ENCODE data around the gene SLC34A3. TPM values are rescaled to one million over a fixed set of nuclear protein-coding genes. Genes with fewer than 3 reads are reported as not detected.
A peak's percentile ranks its signal among the peaks of the same experiment; 100 is the strongest.

The SLC34A3 gene
- total RNA-seq, 1 donor from 2014 or later: not detected

DNA sequence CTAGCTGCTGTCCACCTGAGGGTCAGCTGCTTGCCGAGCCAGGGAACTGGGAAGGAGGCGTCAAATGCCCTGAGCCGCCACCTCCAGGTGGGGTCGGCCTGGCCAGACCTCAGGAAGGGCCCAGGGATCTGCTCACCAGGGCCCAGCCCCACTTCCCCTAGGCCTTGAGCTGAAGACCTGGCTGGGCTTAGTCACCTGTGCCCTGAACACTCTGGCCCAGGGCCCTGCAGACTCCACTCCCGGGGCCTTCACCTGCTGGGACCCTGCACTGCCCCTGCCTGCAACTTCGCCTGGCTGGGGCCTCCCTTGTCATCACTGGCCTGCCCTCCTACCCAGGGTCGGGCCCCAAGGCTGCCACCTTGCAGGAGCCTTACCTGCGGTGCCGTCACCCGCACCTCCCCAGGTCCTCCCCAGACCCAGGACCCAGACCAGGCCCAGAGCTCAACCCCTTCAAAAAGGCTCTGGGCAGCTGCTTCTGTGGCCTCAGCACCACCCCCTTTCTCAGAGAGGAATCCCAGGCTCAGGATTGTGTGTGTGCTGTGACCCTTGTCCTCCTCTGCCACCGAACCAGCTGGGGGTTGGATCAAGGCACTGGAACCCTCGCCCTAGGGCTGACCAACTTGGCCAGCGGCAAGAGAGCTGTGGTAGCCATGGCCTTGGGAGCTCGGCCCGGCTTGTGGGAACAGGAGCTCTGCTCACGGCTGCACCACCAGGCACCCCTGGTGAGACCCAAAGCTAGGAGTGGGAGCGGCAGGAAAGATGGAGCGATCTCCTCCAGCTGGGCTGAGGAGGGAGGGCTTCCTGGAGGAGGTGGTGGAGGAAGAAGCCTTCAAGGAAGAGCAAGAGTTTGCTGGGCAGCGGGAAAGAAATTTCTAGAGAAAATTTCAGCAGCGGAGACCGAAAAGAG is 23.3 kb downstream of the SLC34A3 start:
- TF ChIP-seq, protein P1, sequence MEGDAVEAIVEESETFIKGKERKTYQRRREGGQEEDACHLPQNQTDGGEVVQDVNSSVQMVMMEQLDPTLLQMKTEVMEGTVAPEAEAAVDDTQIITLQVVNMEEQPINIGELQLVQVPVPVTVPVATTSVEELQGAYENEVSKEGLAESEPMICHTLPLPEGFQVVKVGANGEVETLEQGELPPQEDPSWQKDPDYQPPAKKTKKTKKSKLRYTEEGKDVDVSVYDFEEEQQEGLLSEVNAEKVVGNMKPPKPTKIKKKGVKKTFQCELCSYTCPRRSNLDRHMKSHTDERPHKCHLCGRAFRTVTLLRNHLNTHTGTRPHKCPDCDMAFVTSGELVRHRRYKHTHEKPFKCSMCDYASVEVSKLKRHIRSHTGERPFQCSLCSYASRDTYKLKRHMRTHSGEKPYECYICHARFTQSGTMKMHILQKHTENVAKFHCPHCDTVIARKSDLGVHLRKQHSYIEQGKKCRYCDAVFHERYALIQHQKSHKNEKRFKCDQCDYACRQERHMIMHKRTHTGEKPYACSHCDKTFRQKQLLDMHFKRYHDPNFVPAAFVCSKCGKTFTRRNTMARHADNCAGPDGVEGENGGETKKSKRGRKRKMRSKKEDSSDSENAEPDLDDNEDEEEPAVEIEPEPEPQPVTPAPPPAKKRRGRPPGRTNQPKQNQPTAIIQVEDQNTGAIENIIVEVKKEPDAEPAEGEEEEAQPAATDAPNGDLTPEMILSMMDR (IDR thresholded peaks at IDR 0.05): no peak
- H3K27ac Mint-ChIP-seq (ENCODE audit: unreplicated experiment): peak overlapping the region; percentile 79

DNA sequence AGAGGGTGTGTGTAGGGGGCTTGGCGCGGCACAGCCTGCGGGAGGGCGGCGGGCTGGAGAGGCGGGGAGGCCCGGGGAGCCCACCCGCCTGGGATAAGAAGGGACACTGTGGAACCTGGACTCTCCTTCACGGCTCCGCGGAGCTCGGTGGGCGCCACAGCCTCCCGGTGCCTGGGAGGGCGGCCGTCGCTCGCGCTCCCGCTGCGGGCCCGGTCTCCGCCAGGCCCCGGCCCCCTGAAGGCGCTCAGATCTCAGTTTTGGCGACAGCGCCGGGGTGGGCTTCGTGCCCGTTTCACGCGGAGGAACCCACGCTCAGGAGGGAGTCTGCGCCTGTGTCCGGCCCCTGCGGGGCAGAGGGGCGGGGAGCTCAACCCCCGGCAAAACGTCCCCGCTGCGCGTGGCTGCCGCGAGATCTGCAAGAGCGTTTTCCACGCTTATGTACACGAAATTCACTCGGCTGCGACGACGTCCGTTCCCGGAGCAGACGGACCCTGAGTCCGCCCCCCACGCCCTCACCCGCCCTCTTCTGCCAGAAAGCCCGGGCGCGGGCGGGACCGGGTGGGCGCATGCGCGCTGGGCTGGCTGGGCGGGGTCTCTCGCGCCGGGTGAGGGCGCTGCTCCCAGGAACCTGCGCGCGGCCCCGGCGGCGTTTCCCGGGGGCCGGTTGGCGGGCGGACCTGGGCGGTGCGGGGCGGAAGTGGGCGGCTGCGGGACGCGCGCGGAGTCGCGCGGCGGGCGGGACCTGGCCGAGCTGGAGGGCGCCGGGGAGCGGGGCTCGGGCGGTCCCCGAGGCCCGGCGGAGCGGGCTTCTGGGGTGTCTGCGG is 24.1 kb downstream of the SLC34A3 start, which contains the start of gene NELFB:
Gene NELFB, plus strand, starts transcription at position 704 of the 824 bp plus-strand sequence.
- Mint-ChIP-seq H3K36me3 (ENCODE audit: unreplicated experiment) (no peaks in the 10 kb centered on the region), H3K27ac (ENCODE audit: unreplicated experiment) (peak within 1 kb of the TSS; percentile 79), H3K27me3 (ENCODE audit: unreplicated experiment) (no peaks in the 10 kb centered on the region), H3K4me3 (ENCODE audit: unreplicated experiment) (peak within 1 kb of the TSS; percentile 87), H3K9me3 (ENCODE audit: unreplicated experiment) (no peaks in the 10 kb centered on the region), H3K4me1 (ENCODE audit: unreplicated experiment) (peaks cover 15% of the 10 kb centered on the region)
- DNase-seq (ENCODE audit: extremely low spot score, unreplicated experiment): peak; percentile 98
- TF ChIP-seq, protein P1 (IDR thresholded peaks at IDR 0.05): no peak

More for the DNA sequence above, 23.3 kb downstream of the SLC34A3 start:
- no peaks in the 10 kb centered on the region for H3K9me3 Mint-ChIP-seq (ENCODE audit: unreplicated experiment)
- DNase-seq (ENCODE audit: extremely low spot score, unreplicated experiment): no peak
- peaks cover 15% of the 10 kb centered on the region for H3K4me1 Mint-ChIP-seq (ENCODE audit: unreplicated experiment)
- H3K27me3 Mint-ChIP-seq (ENCODE audit: unreplicated experiment): no peaks in the 10 kb centered on the region
- H3K36me3 Mint-ChIP-seq (ENCODE audit: unreplicated experiment): no peaks in the 10 kb centered on the region
- peak overlapping the region; percentile 87 for H3K4me3 Mint-ChIP-seq (ENCODE audit: unreplicated experiment)

DNA sequence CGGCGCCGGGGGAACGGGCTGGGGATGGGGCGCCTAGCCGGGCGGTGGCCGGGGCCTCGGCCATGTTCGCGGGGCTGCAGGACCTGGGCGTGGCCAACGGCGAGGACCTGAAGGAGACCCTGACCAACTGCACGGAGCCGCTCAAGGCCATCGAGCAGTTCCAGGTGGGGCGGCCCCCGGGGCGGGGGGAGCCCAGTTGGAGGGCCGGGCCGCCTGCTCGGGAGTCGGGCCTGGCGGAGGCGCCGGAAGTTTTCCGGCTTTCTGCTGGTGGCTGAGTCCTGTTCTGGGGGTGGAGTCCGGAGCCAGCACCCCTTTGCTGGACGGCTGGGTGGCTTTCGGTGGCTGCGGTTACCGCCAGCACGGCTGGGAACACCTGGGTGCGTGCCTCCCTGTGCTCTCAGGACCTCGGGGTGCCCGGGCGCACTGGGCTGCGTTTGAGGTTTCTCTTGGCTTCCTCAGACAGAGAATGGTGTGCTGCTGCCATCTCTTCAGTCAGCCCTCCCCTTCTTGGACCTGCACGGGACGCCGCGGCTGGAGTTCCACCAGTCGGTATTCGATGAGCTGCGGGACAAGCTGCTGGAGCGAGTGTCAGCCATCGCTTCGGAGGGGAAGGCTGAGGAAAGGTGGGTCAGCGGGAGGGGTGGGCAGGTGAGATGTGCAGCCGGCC is 24.9 kb downstream of the SLC34A3 start:
- peak overlapping the region; percentile 41 for H3K27ac Mint-ChIP-seq (ENCODE audit: unreplicated experiment)
- TF ChIP-seq, protein P1 (IDR thresholded peaks at IDR 0.05): no peak
- H3K36me3 Mint-ChIP-seq (ENCODE audit: unreplicated experiment): no peaks in the 10 kb centered on the region
- peak overlapping the region; percentile 85 for H3K4me3 Mint-ChIP-seq (ENCODE audit: unreplicated experiment)
- no peaks in the 10 kb centered on the region for H3K27me3 Mint-ChIP-seq (ENCODE audit: unreplicated experiment)
- peaks cover 15% of the 10 kb centered on the region for H3K4me1 Mint-ChIP-seq (ENCODE audit: unreplicated experiment)
- no peaks in the 10 kb centered on the region for H3K9me3 Mint-ChIP-seq (ENCODE audit: unreplicated experiment)
- no peak for DNase-seq (ENCODE audit: extremely low spot score, unreplicated experiment)

DNA sequence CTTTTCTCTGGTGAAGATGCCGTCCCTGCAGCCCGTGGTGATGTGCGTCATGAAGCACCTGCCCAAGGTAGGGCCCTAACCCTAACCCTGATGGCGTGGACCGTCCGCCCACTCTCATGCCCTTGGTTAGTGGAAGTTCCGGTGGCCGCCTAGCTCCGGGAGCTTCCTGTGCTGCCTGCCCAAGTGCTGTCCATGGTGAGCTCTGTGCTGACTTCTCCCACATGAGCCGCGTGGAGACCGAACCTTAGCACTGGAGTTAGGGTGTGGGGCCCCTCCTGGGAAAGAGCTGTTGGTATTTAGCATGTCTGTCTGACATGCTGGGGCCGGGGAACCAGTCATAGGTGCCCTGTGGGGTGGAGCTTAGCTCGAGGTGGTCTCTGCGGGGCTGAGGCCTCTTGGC is 25.7 kb downstream of the SLC34A3 start:
- no peaks in the 10 kb centered on the region for H3K9me3 Mint-ChIP-seq (ENCODE audit: unreplicated experiment)
- no peaks in the 10 kb centered on the region for H3K27me3 Mint-ChIP-seq (ENCODE audit: unreplicated experiment)
- TF ChIP-seq, protein P1 (IDR thresholded peaks at IDR 0.05): no peak
- H3K27ac Mint-ChIP-seq (ENCODE audit: unreplicated experiment): no peak overlapping the region
- H3K4me1 Mint-ChIP-seq (ENCODE audit: unreplicated experiment): peaks cover 15% of the 10 kb centered on the region
- H3K36me3 Mint-ChIP-seq (ENCODE audit: unreplicated experiment): no peaks in the 10 kb centered on the region
- H3K4me3 Mint-ChIP-seq (ENCODE audit: unreplicated experiment): peak overlapping the region; percentile 85
- no peak for DNase-seq (ENCODE audit: extremely low spot score, unreplicated experiment)

All from osteocyte (in vitro differentiated cells).